ENCODE data around the gene USP10.

- TF ChIP-seq ZNF133 (tag by site-specific recombination; IDR thresholded peaks at IDR 0.05) (no peak), YY1 (tag by site-specific recombination; IDR thresholded peaks at IDR 0.05) (no peak), REPIN1 (tag by site-specific recombination; IDR thresholded peaks at IDR 0.05; ENCODE audit: low read depth) (no peak), ZNF121 (tag by site-specific recombination; IDR thresholded peaks at IDR 0.05) (no peak), ZBTB49 (tag by site-specific recombination; IDR thresholded peaks at IDR 0.05; ENCODE audit: low read depth) (no peak), REST (tag by site-specific recombination; IDR thresholded peaks at IDR 0.05) (no peak), CTCF (tag by site-specific recombination; IDR thresholded peaks at IDR 0.05) (no peak), ZNF585B (tag by site-specific recombination; IDR thresholded peaks at IDR 0.05) (no peak)
Measured at GRCh38 chr16:84660973-84661372, 38.8 kb upstream of the USP10 start.

All from HEK293 (cell line).